Activated CD8-positive, alpha-beta memory T cell treated with anti-CD3 and anti-CD28 coated beads, Interleukin-2, amount 50 U/mL, for 24 hours (primary cell): ENCODE data around the gene SOX11.

Source experiments
- DNase-seq: peaks from one replicate; pipeline ENCODE4 v3.0.0-alpha.2; 2020; ENCODE audit errors: extremely low read depth

SOX11 gene

GRCh38 chr2:5723791-5724735, 31.9 kb downstream of the SOX11 start:
- DNase-seq, result no peak

DNA sequence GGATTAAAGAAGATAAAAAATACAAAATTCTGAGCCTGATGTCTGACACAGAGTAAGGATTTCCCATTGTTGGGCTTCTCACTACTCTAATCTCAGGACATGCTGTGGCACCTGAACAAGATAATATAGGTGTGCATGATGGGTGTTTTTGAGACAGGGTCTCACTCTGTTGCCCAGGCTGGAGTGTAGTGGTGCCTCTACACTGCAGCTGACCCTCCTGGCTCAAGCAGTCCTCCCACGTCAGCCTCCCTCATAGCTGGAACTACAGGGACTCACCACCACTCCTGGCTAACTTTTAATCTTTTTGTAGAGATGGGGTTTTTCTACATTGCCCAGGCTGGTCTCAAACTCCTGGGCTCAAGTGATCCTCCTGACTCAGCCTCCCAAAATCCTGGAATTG, 32.9 kb downstream of the SOX11 start:
- DNase-seq, result no peak

DNA sequence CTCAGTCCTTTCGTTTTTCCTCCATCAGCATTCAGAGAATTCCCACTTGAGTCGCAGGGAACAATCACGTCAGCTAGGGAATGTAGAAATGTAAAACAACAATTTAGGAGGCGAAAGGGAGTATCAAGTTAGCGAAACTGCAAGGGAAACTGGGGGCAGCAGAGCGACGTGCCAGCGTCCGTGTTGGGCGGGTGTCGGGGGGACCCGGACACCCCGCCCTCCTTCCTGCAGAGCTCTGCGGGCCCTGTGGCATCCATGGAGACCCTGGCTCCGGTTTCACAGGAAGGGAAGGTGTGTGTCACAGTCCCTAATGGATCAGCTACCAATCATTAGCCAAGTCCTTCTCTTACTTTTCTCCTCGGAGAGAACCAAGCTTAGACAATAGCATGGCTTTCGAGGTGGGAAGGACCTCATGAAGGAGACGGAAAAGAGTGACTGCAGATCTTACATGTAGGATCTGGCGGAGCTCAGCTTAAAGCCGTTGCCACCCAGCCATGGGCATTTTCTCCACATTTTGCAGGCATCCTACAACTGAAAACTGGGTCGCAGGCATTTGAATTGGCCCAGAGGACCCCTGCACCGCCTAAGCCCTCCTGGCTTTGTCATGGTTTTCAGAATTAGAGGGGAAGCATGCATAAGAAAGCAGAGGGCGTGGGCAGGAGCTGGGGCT, 33.7 kb downstream of the SOX11 start:
- no peak for DNase-seq

DNA sequence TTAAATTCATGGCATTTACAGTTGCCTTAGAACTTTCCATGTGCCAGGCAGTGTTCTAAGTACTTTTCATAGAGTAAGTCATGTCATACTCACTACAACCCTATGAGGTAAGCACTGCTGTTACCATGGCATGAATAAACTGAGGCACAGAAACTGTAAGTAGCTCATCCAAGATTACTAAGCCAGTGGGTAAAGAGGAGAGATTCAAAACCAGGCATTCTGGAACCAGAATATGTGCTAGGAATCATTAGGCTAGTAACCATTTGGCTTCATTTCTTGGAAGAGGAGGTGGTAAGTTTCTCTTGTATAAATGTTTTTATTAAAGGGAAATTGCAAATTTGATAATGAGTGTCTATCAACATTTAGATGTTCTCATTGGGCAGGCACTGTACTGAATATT, 35.1 kb downstream of the SOX11 start:
- DNase-seq, result no peak

- no peak for DNase-seq
Measured at GRCh38 chr2:5729416-5729815, 37.2 kb downstream of the SOX11 start.

DNA sequence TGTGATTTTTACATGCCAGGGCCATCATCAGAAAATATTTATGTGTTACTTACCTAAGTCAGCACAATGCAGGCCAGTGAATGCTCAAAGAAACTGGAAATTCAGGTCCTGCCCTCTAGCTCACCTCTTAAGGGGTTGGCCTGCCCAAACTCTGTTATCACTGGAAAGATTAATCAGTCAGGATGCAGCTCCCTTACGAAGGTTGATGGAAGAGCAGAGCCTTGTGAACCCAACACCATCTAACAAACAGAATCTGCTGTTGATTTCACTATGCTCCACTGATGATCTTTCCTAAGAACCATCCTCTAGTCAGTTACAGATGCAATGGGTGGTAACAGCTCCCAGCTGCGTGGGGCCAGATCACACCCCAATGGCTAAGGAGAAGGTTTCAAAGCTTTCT, 38.2 kb downstream of the SOX11 start:
- no peak for DNase-seq

DNA sequence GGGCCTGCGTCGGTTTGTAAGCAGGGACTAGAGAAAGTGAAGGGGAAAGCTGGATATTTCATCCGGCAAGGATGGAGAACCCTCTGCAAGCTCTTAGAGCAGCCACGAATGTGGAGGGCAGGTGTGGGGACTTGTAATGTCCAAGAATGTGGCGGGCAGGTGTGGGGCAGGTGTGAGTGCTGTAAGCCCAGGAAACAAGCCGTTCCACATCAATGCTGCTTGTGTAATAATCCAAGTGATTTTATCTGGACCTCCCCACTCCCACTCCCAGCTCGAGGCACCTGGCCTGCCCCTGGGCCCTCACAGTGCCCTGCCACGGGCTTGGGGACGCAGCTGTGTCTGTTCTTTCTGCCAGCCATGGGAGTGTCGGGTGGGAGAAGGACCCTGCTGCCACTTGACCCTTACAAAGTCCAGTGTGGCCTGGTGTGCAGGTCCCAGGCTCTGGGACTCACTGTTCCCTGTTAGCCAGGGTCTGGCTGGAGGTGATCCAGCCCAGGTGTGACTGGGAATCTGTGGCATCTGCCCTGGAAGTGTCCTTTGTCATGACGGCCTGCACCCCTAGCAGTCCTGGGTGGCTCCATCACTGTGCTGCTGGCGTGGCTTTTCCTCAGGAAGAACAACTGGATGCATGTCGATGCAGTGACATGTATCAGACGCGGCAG, 42.8 kb downstream of the SOX11 start:
- no peak for DNase-seq

- no peak for DNase-seq
Measured at GRCh38 chr2:5735521-5735861, 43.3 kb downstream of the SOX11 start.

DNA sequence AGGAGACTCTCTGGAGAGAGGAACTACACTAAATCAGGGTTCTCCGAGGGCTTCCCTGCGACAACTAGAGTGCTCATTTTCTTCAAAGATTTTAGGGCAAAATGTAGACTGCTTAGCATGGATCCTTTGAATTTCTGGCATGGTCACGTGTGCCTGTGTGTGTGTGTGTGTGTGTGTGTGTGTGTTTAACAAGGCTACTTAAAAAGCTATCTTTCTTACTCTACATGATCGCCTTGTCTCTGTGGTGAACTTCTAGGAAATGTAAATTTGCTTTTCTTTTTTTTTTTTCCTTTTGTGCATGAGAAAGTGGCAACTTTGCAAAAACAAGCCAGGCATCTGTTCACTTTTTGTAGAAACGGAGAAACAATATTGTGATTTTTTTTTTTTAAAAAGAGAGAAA, 43.9 kb downstream of the SOX11 start:
- DNase-seq, result no peak

DNA sequence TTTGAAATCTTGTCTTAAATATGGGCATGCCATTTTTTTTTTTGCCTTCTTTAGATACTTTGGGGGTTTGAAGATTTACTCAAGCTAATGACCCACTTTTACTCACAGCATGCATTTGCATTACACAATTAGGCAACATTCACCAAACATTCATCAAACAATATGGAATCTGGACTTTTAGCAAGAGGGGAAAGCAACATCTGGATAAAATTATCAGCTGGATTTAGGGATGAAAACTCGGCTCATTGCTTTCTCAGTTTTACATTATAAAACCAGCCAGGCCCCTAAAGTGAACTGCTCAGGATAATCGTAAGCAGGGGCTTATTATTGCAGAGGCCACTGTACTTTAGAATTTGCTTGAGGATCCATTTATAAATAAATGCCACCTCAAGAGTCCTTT, 44.7 kb downstream of the SOX11 start:
- no peak for DNase-seq

DNA sequence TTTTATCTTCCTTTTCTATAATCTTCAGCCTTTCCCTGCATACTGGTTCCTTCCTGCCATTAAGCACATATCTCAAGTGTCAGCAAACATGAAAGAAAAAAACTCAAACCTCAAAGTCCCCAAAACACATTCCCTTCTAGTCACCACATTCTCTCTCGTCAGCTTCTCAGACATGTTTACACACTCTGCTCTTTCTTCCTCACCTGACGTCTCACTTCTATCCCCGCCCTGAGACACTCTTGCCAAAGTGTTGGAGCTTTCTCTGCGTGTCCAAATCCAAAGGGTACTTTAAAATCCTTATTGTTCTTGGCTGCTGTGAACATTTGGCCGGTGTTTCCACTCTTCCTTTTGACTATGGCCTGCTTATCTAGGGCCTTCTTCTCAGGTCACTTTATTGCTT, 47.9 kb downstream of the SOX11 start:
- DNase-seq, result no peak

GRCh38 chr2:5740817-5741216, 48.6 kb downstream of the SOX11 start:
- DNase-seq, result no peak

DNA sequence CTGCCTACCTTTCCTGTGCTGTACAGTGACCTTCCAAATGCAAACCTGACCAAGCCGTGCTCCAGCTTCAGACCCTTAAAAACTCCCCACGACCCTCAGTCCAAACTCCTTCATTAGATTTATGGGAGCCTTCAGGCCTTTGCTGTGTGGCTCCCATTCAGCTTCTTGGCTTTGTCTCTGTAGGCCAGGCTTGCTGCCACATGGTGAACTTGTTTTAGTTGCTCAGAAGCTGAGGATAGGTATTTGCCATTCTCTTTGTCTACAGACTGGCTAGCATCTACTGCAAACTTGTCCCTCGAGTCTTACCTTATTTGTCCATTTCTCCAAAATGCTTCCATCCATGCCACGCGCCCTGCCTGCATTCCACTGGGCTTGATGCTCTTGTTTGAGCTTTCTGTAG, 49.1 kb downstream of the SOX11 start:
- no peak for DNase-seq

- no peak for DNase-seq
Measured at GRCh38 chr2:5742126-5742525, 49.9 kb downstream of the SOX11 start.

DNA sequence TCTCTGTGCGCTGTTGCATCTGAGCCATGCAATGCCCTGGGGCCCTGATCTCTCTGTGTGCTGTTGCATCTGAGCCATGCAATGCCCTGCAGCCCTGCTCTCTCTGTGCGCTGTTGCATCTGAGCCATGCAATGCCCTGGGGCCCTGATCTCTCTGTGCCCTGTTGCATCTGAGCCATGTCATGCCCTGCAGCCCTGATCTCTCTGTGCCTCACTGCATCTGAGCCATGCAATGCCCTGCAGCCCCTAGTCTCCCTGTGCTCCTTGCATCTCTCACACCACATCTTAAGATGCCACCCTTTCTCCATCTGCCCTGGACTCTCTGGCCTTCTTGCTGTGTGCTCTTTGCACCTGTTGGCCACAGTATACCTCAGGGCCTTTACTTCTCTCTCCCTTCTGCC, 56.2 kb downstream of the SOX11 start:
- DNase-seq, result no peak

GRCh38 chr2:5748946-5749345, 56.8 kb downstream of the SOX11 start:
- no peak for DNase-seq

- DNase-seq, result no peak
Measured at GRCh38 chr2:5749347-5749746, 57.2 kb downstream of the SOX11 start.
